OCI-M1 (cell line): Measurements from ENCODE around the gene C4orf33.

Experiments used
- DNase-seq: peaks from one replicate; lab custom pipeline; 2025; lab: John Stamatoyannopoulos, UW

The C4orf33 gene

GRCh38 chr4:129129143-129129542 lies 33.2 kb downstream of the C4orf33 start:
- no peak for DNase-seq

GRCh38 chr4:129131343-129131742 lies 35.4 kb downstream of the C4orf33 start:
- no peak for DNase-seq

- no peak for DNase-seq
These were observed 40.5 kb downstream of the C4orf33 start for GRCh38 chr4:129136433-129136832.

DNA sequence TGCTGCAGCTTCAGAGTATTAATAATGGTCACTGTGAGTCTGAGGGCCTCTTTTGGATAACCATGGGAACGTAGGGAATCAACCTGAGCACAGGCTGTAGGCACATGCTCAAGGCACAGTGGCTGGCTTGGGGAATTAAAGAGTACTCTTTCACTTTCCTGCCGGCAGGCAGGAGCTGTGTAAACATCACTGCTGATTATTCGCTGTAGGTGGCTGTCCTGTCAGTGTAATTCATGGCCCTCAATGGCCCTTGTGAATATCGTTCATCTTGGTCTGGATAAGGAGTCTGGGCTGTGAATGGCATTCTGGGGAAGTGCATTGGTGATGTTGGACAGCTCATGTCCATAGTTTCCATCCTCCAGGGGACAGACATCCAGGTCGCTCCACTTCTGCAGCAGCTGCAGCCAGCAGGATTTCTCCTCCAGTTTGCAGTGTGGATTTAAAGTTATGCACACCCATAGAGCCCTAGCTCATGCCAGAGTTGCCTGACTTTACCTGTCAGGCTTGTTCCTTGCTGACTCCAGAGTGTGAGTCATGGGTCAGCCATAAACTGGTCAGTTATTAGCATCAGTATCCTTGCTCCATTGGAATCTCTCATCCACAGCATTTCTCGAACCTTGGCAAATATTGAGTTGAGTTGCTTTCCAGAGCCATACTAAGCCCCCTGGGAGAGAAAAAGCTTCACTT lies 43.0 kb downstream of the C4orf33 start:
- DNase-seq, result no peak

GRCh38 chr4:129140521-129140920 lies 44.6 kb downstream of the C4orf33 start:
- DNase-seq, result peak; percentile 49

GRCh38 chr4:129143359-129143758 lies 47.4 kb downstream of the C4orf33 start:
- no peak for DNase-seq

- no peak for DNase-seq
These were observed 48.8 kb downstream of the C4orf33 start for GRCh38 chr4:129144755-129145206.

- no peak for DNase-seq
These were observed 49.3 kb downstream of the C4orf33 start for GRCh38 chr4:129145222-129145730.

DNA sequence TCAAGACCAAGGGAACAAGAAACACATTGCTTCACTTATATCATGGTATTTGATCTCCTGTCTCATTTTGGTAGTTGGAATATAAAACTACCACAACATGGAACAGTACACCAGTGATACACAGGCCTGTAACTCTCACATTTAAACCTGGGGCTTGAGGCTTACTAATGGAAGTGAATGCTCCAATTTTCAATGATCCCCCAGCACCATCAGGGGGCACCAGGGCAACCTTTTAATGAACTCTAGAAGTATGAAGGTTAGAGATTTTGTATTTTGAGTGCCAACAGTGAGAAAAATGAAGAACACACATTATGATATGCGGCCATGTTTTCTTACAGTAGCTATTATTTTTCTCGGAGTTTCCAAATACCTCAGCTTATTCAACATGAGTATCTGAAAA lies 50.7 kb downstream of the C4orf33 start:
- peak; percentile 29 for DNase-seq

- no peak for DNase-seq
These were observed 52.9 kb downstream of the C4orf33 start for GRCh38 chr4:129148892-129149291.

GRCh38 chr4:129149906-129150305 lies 54.0 kb downstream of the C4orf33 start:
- DNase-seq, result no peak

- no peak for DNase-seq
These were observed 56.4 kb downstream of the C4orf33 start for GRCh38 chr4:129152350-129152749.

DNA sequence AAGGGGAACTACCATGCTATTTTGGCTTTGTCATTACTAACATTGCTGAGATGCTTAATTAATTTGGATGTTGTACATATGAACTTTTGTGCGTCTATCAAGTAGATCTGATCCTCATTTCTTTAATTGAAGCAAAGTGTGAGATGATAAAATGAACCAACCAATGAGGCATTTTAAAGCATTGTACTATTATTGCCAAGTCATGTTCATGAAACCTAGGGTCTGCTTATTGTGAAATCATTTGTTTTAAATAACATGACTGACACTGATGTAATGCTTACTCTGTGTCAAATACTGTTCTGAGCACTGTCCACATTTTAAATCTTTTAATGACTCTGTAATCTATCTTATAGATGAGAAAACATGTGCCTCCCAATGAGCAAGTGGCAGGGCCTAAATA lies 57.7 kb downstream of the C4orf33 start:
- peak; percentile 34 for DNase-seq

- no peak for DNase-seq
These were observed 66.5 kb downstream of the C4orf33 start for GRCh38 chr4:129162450-129162849.

- DNase-seq, result no peak
These were observed 67.5 kb downstream of the C4orf33 start for GRCh38 chr4:129163427-129163826.

DNA sequence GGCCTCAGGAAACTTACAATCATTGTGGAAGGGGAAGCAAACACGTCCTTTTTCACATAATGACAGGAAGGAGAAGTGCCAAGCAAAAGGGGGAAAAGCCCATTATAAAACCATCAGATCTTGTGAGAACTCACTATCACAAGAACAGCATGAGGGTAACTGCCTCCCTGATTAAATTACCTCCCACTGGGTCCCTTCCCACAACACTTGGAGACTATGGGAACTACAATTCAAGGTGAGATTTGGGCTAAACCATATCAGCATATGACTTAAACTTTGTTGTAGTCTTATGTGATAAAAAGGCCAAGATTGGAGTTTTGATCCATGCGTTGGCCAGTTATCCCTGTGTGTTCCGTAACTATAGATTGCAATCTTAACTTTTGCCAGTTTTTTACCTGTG lies 68.3 kb downstream of the C4orf33 start:
- DNase-seq, result no peak
